Measurements from ENCODE around the gene TNFSF13.

Gene TNFSF13

DNA sequence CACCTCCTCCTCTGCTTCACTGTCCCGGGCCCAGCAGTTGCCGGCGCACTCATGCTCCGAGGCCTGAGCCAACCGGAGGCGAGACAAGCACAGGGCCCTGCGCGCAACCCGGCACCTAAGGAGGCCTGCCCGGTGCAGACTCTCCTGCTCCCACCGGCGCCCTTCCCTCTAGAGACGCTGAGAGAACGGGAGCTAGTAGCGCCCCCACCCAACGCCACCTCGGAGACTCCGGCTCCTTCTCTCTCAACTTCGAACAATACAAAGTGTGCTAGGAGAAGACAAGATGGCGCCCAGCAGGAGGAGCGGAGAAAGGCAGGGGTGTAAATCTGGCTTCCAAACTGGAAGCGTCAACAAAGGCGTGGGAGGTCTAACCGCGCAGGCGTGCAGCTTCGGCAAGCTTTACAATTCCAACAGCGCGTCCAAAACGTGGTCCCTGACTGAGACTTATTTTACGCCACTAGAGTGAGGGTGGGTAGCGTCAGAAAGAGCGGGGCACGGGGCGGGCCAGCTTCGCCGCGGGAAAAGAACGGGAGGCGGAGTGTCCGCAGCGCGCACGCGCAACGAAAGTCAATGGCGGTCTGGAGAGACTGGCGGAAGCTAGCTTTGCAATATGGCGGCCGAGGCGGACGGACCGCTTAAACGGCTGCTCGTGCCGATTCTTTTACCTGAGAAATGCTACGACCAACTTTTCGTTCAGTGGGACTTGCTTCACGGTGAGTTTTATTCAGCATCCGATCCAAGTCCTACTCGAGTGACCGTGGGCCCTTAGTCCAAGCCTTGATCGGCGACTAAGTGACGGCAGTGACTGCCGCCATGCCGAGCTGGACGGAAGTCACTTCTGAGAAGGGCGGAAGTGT lies 24.9 kb downstream of the TNFSF13 start, which contains the start of gene MPDU1:
MPDU1 (plus strand) TSS at position 600 of the 857 bp plus-strand sequence; CDS start at position 611, 11 bp downstream.
- peak; percentile 90 for DNase-seq (ENCODE audit: extremely low spot score)
- POLR2A ChIA-PET = interaction anchor here (0.9 to 3.4 kb wide), 17 partner anchors 10 to 293 kb away, joined by 3 to 49 read pairs (median 9); partner anchors contain the start of genes ATP1B2, FXR2, NEURL4 and SAT2
- CTCF ChIA-PET = no interaction called here
- TF ChIP-seq LEF1 (IDR thresholded peaks at IDR 0.05; ENCODE audit: borderline replicate concordance) (no peak), HDGF (IDR thresholded peaks at IDR 0.05; ENCODE audit: borderline replicate concordance) (no peak), L3MBTL2 (conservative IDR thresholded peaks at IDR 0.05) (peak; percentile 100), SP1 (IDR thresholded peaks at IDR 0.05) (no peak), NFRKB (IDR thresholded peaks at IDR 0.05) (peak; percentile 97), FOXA1 (IDR thresholded peaks at IDR 0.05) (no peak), SUZ12 (IDR thresholded peaks at IDR 0.05) (no peak), ZNF384 (IDR thresholded peaks at IDR 0.05) (no peak), BHLHE40 (IDR thresholded peaks at IDR 0.05; ENCODE audit: borderline replicate concordance) (no peak), TARDBP (IDR thresholded peaks at IDR 0.05) (no peak), FOXK2 (IDR thresholded peaks at IDR 0.05) (no peak), FOXM1 (IDR thresholded peaks at IDR 0.05; ENCODE audit: borderline replicate concordance) (no peak), ELF4 (IDR thresholded peaks at IDR 0.05) (peak; percentile 95), PKNOX1 (IDR thresholded peaks at IDR 0.05) (peak; percentile 63), CTBP1 (IDR thresholded peaks at IDR 0.05; ENCODE audit: borderline replicate concordance) (no peak), ARNT (IDR thresholded peaks at IDR 0.05) (no peak)

- peak; percentile 77 for TF ChIP-seq PKNOX1 (IDR thresholded peaks at IDR 0.05)
- TF ChIP-seq FOXK2 (IDR thresholded peaks at IDR 0.05) = no peak
- DNase-seq (ENCODE audit: extremely low spot score) = peak; percentile 61
- CTCF ChIA-PET = interaction anchor here (0.8 to 0.9 kb wide), 2 partner anchors 23 to 100 kb away, joined by 3 to 4 read pairs; partner anchors contain the start of gene TP53
- POLR2A ChIA-PET = interaction anchor here (0.6 to 1.2 kb wide), 6 partner anchors 13 to 181 kb away, joined by 3 to 7 read pairs (median 4); partner anchors contain the start of genes FXR2 and WRAP53
Measured at GRCh38 chr17:7586673-7587419, 28.3 kb downstream of the TNFSF13 start.

GRCh38 chr17:7587420-7588151 lies 29.0 kb downstream of the TNFSF13 start:
- CTCF ChIA-PET = interaction anchor here (0.8 to 0.9 kb wide), 2 partner anchors 22 to 100 kb away, joined by 3 to 4 read pairs; partner anchors contain the start of gene TP53
- DNase-seq (ENCODE audit: extremely low spot score) = no peak
- POLR2A ChIA-PET = interaction anchor here (0.6 to 1.2 kb wide), 5 partner anchors 14 to 182 kb away, joined by 3 to 7 read pairs (median 4); partner anchors contain the start of genes FXR2 and WRAP53
- TF ChIP-seq BHLHE40 (IDR thresholded peaks at IDR 0.05; ENCODE audit: borderline replicate concordance) = no peak
- TF ChIP-seq ZNF384 (IDR thresholded peaks at IDR 0.05) = no peak
- no peak for TF ChIP-seq TARDBP (IDR thresholded peaks at IDR 0.05)
- TF ChIP-seq FOXA1 (IDR thresholded peaks at IDR 0.05) = no peak
- TF ChIP-seq L3MBTL2 (conservative IDR thresholded peaks at IDR 0.05) = no peak

DNA sequence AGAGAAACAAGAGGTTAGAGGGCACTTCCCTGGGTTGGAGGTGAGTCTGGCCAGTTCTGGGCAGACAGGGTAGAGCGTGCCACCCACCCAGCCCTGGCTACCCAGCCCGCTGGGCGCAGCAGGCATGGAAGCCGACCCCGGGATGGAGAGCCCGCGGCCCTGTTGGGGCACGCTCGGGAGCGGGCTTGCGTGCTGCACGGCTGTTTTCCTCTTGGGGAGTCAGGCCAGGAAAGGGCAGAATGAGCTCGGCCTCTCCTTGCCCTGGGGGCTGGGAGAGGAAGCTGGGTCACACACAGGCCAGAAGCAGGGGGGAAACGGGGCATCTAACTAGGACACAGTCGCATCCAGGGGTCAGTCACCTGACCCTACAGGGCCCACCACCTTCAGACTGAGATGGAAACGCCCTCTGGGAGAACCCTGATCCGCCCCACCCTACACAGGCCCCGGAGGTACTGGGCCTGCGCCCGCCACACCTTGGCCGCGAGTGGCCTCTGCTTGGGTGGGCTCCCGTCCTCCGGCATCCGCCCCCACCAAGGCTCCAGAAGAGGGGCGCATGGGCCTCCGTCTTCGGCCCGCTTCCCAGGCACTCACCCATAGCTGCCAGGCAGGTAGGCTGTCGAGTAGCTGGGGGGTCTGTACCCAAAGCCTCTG lies 30.1 kb downstream of the TNFSF13 start:
- TF ChIP-seq LEF1 (IDR thresholded peaks at IDR 0.05; ENCODE audit: borderline replicate concordance) (no peak), SUZ12 (IDR thresholded peaks at IDR 0.05) (no peak), FOXM1 (IDR thresholded peaks at IDR 0.05; ENCODE audit: borderline replicate concordance) (no peak), SP1 (IDR thresholded peaks at IDR 0.05) (no peak), FOXA1 (IDR thresholded peaks at IDR 0.05) (no peak), ELF4 (IDR thresholded peaks at IDR 0.05) (no peak), TARDBP (IDR thresholded peaks at IDR 0.05) (no peak), NFRKB (IDR thresholded peaks at IDR 0.05) (no peak), HDGF (IDR thresholded peaks at IDR 0.05; ENCODE audit: borderline replicate concordance) (no peak), BHLHE40 (IDR thresholded peaks at IDR 0.05; ENCODE audit: borderline replicate concordance) (no peak), FOXK2 (IDR thresholded peaks at IDR 0.05) (no peak), L3MBTL2 (conservative IDR thresholded peaks at IDR 0.05) (no peak), ARNT (IDR thresholded peaks at IDR 0.05) (no peak), ZNF384 (IDR thresholded peaks at IDR 0.05) (no peak), CTBP1 (IDR thresholded peaks at IDR 0.05; ENCODE audit: borderline replicate concordance) (no peak), PKNOX1 (IDR thresholded peaks at IDR 0.05) (no peak)
- DNase-seq (ENCODE audit: extremely low spot score) = no peak
- ChIA-PET CTCF (interaction anchor here (0.5 kb wide), 1 partner anchor 39 kb away, joined by 3 read pairs; no protein-coding TSS in a partner anchor), POLR2A (interaction anchor here (2.7 kb wide), 1 partner anchor 98 kb away, joined by 13 read pairs; the partner anchor contains the start of genes TP53 and WRAP53)

Data from HEK293T (cell line).